DMS114 treated with DMSO at 0.1 percent for 48 hours (cell line): ENCODE results near the gene PPP1R3E.
A peak's percentile ranks its signal among the peaks of the same experiment; 100 is the strongest.

Experiments
- DNase-seq: peaks from one replicate; lab custom pipeline; 2025; ENCODE audit not compliant: unreplicated experiment; lab: John Stamatoyannopoulos, UW

Gene PPP1R3E

DNA sequence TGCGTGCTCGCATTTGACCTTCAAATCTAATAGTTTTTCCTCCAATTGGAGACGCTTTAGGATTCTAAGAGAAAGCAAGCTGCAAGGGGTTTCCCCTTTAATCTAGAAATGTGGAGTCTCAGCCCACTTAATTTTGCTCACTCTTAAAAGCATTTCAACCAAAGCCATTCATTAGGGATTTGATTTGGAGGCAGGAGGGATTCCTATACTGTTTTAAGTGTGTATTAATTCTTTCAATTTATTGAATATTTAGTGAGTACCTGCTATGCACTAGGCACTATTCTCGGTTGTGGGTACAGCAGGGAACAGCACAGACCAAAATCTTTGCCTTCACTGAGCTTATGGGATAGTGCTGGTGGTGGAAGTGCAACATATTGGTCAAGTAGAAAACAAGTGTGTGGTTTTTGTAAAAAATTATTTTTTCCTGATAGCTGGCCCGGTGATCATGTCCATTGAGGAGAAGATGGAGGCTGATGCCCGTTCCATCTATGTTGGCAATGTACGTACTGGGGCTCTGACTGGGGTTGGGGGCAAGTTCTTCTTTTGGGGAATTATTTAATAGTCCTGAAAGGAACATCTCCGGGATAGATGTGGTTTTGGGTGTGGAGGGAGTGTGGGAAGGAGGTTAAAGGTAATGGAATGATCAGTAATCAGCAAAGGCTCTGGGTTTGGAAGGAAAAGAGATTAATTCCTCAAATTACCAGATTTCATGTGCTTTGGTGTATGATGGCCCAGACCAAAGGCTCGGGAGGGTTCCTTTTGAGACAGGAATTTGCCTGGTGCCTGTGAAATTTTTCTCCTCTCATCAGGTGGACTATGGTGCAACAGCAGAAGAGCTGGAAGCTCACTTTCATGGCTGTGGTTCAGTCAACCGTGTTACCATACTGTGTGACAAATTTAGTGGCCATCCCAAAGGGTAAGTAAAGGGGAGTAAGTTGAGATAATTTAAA lies 20.2 kb upstream of the PPP1R3E start:
- no peak for DNase-seq

DNA sequence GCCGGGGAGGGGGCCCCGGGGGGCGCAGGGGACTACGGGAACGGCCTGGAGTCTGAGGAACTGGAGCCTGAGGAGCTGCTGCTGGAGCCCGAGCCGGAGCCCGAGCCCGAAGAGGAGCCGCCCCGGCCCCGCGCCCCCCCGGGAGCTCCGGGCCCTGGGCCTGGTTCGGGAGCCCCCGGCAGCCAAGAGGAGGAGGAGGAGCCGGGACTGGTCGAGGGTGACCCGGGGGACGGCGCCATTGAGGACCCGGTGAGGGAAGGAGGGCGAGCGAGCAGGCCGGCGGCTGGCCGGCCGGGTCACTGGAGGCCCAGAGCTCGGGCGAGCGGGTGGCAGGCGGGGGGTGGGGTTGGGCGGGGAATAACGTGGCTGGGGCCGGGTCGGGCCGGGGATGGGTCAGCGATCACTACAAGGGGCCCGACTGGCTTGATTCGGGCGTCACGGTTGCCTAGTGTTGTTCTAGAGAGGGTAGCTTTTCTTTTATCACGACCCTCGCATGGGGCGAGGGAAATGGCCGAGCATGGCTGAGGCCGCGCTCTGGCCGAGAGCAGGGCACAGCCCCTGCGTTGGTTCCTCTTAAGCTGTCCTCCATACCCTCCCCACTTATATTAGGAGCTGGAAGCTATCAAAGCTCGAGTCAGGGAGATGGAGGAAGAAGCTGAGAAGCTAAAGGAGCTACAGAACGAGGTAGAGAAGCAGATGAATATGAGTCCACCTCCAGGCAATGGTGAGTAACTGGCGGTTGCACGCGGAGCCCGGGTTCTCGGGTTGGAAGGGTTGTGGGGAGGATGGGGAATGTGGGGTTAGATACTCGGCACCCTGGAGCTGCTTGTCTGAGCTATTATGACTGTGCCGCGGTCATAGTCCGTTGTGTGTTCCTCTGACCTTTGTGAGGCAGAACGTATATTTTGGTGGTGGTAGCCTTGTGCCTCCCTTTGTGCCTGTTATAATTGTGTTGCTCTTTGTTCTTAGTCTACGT lies 19.2 kb upstream of the PPP1R3E start:
- DNase-seq = no peak

DNA sequence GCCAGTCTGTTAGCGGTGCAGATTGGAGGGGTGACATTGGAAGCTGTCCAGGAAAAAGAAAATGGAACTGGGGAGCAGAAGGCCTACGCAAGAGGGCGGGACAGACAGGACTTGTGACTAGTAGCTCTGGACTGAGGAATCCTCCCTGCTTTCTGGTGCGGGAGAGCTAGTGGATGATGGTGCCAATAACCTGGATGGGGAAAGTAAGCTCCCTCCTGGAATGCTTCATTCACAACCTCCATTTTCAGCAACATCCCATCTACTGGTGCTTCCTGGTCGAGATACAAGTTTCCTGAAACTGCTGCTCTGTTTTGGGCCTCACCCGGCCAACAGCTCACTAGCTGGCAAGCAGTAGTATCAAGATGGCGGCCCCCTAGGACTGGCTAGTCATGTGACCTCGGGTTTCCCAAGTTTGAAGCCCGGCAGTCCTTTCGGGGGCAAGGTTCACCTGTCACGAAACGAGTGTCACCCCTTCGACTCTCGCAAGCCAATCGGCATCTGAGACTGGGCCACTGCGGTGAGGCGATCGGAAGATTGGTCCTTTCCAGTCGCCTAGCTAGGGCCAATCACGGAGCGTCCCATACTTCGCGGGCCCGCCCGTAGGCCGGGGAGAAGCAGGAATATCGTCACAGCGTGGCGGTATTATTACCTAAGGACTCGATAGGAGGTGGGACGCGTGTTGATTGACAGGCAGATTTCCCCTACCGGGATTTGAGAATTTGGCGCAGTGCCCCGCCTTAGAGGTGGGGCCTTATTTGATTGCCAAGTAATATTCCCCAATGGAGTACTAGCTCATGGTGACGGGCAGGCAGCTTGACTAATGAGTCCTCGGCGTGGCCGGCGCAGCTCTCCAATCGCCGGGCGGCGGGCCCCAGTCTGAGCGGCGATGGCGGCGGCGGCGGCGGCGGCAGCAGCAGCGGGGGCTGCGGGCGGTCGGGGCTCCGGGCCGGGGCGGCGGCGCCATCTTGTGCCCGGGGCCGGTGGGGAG lies 18.2 kb upstream of the PPP1R3E start, which contains the start of gene PABPN1:
PABPN1 (plus strand) TSS at position 874 of the 988 bp plus-strand sequence; CDS start at position 887, 13 bp downstream.
- DNase-seq = peak; percentile 97

DNA sequence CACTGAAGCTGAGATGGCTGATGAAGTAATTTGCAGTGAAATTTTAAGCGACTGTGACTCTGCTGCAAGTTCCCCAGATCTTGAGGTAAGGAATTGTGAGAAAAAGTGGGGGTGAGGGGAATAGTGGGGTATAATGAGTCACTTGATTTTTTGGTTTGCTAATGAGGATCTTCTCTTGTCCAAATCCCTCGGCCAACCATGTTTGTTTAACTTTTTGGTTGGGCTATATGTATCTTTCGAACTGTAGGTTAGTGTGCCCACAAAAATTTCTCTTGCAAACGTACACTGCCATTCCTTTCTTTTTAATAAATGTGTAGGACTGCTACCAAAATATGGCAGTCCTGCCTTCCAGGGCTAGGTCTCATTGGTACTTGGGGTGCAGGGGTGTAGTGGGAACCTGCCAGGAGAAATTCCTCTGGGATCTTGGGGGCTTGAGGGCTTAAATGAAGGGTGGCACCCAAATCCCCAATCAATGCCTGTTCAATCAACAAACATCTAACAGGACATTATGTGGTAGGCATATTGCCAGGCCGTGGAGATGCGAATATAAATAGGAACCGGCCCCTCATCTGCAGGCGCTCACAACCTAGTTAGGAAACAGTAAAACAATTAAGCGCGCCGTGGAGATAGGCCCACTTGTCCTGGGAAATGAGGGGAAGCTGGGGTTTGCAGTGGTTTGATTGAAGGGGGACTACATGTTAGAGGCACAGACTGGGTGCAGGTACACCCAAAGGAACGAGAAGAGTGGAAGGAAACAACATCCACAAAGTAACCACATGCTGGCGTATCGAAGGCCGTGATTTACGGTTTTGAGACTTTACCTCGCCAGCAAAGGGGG lies 17.3 kb upstream of the PPP1R3E start:
- no peak for DNase-seq

DNA sequence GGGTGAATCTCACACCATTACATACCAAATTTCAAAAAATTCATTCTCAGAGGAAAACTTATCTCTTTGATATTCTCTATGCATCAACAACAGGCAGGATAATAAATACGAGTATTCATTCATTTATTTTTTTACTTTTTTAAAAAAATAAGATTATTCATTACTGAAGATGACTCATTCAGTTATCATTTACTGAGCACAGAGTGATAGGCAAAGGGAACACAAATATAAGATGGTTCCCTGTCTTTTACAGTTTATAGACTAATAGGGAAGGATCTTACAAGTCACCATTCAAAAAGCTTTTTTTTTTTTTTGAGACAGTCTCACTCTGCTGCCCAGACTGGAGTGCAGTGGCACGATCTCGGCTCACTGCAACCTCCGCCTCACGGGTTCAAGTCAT lies 13.6 kb upstream of the PPP1R3E start:
- no peak for DNase-seq

DNA sequence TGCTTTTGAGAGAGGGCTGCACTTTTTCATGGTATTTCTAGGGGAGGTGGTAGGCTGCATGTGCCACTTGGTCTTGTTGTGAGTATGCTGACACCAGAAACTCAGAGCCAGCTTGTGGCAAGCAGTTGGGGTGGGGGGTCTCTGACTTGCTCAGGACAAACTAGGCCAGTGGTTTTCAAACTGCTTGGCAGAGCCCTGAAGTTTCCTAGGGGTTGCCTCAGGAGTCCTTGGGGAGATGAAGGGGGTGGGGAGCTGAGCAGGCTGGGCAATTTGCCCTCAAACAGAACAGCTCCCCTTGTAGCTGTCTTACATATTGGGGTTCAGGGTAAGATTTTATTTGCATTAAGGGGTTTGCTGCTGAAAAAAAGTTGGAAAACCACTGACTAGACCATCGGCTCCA lies 7.9 kb upstream of the PPP1R3E start:
- DNase-seq = no peak

DNA sequence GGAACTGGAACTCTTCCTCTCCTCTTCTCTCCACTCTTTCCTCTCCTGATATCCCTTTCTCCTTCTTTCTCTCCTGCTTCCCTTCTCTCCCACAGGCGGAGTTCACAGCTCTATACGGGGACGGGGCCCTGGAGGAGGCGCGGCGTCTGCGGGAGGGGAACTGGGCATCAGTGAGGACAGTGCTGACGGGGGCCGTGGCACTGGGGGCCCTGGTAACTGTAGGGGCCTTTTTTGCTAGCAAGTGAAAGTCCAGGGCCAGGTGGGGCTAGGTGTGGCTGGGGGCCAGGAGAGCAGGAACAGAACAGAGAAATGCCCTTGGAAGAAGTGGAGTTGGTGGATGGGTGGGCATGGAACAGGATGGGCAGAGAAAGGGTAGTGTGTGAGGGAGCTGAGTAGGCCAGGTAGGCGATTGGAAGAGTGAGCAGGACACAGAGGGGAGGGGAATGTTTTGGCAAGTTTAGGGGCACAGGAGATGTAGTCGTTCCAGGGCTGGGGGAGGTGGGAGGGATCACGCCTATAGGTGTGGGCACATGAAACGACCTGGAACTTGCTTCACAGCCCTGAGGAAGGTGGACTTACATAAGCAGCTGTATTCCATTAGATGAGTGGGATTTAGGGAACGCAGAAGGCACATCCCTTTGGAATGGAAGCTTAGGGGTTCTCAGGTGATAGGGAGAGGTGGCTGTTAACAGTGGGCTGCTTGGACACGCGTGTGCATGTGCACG lies 6.2 kb upstream of the PPP1R3E start:
- no peak for DNase-seq

DNA sequence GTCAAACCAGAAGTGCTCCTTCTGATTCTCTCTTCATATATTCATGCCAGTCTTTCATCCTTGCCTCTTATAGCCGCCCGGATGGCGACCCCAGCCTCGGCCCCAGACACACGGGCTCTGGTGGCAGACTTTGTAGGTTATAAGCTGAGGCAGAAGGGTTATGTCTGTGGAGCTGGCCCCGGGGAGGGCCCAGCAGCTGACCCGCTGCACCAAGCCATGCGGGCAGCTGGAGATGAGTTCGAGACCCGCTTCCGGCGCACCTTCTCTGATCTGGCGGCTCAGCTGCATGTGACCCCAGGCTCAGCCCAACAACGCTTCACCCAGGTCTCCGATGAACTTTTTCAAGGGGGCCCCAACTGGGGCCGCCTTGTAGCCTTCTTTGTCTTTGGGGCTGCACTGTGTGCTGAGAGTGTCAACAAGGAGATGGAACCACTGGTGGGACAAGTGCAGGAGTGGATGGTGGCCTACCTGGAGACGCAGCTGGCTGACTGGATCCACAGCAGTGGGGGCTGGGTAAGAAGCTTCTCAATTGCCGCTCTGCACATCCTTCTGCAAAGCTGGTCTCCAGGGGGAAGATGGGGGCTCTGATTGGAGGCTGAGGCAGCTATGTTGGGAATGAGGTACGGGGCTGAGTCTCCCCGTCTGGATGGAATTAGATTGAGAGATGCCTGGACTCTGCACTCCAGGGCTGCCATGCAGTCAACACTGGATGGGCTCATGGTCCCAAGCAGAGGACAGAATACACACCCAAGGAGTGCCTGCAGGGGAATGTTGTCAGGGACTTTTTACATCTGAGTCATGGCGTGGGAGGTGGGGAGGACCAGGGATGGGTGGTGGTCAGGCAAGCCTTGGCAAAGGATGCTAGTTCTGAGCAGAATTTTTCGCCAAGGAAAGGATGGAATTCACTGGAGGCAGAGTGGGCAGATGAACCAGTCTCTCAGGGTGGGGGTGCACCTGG lies 5.3 kb upstream of the PPP1R3E start:
- DNase-seq = no peak

DNA sequence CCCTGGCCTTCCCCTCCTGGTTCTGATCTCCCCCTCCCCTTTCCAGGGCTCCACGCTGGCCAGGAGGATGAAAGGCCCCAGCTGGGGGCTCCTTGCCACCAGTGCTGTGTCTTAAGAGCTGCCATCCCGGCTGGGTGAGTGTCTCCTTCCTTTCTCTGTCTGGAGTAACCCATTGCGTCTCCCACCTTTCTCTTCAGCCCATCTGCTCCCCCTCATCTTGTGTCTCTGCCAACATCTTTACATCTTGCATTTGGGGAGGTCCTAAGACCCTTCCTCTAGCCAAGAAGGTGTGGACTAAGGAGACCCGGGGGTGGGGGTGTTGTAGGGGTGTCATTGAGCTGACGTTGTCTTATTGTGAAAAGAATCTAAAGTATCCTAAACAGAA lies 4.5 kb upstream of the PPP1R3E start:
- no peak for DNase-seq

DNA sequence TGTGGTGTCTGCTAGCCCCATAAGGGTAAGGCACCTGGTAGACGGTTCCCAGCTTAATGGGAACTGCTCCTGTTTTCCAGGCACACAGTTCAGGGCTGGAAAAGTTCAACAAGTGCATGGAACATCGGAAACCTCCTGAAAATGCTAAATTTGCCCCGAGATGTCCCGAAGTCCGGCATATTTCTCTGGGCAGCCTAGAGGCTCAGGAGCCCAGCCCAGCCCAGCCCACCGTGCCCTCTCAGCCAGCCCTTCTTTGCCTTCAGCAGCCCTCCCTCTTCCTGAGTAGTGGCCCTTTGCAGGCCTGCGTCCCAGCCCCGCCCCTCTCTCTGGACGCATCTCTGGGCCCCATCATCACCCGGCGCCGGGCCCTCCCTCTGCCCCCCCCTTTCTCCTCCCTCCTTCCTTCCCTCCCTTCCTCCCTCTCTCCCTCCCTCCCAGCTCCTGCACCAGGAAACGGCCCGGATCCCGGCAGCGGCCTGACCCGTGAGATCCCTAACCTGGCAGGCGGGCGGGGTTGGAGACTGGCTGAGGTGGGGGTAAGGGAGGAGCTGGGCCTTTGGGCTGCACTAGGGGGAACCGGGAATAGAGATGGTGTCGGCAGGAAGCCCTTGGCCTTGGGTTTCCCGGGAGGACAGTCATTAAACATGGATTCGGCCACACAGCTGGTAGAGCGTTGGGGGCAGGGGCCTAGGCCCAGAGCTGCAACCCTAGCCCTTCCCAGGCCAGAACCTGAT lies 3.9 kb upstream of the PPP1R3E start, which contains the start of gene BCL2L2:
BCL2L2 (plus strand) TSS at position 422 of the 734 bp plus-strand sequence. CDS start 935 bp downstream, outside the sequence.
- peak; percentile 79 for DNase-seq

DNA sequence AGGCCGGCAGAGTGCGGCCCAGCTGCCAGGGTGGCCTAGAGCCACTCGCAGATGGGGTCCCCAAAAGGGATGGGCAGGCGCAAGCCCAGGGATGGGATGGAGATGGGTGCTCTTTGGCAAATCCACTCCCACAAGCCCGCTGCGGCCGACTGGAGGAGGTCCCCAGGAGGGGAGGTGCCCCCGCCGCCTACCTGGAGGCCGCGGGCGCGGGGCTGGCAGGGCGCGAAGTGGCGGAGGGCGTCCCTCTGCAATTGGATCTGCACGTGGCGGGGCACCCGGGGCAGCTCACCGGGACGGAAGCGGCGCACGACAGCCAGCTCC lies 730 bp downstream of the PPP1R3E start:
- DNase-seq = no peak

DNA sequence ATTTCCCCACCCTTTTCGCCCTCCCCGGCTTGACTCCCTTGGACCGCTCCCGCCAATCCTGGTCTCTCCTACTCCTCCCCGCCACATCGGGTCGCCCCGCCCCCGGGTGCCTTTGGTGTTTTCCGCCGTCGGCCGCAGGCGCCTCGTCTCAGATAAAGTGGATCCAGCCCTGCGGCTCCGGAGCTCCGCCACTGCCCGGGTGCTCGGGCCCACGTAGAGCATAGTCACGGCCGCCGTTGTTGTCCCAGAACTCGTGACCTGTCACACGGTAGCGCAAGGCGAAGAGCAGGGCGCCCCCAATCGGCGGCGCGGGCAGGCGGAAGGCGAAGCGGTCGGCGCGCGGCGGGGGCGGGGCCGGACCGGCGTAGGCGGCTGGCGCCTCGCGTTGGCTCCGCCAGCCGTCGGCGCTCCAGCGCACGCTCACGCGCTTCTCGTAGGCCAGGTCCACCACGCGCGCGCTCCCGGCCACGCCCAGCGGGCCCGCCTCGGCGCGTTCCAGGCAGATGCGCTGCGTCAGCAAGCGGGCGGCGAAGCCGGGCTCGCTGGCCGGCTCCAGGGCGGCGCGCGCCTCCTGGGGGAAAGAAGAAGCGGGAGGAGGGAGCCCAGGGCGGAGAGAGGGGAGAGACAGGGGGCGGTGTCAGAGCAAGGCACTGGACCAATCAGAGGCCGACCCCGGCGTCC lies 1.2 kb downstream of the PPP1R3E start:
- DNase-seq = peak; percentile 89

DNA sequence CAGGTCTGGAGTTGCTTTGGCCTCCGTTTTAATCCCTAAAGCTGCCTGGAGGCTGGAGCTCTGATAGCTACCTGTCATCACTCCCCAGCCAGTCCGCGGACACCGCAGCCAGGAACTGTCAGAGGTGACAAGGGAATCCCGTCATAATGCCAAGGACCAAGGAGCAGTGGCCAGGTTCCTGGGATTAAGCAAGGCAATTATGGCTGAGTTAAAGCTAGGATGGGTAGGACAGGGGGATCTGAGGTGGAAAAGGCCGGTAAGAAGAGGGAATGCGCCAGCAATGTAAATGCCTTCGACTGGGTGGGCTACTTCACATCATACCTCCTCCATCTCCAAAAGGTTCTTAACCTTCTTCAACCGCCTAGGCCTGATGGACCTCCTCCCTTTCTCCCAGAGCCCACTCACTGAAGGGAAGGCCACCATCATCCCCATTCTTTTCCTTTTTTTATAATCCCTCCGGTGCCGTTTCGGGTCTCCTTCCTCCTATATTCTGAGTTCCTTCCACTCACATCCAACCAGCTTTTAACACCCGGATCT lies 1.9 kb downstream of the PPP1R3E start:
- DNase-seq = no peak

DNA sequence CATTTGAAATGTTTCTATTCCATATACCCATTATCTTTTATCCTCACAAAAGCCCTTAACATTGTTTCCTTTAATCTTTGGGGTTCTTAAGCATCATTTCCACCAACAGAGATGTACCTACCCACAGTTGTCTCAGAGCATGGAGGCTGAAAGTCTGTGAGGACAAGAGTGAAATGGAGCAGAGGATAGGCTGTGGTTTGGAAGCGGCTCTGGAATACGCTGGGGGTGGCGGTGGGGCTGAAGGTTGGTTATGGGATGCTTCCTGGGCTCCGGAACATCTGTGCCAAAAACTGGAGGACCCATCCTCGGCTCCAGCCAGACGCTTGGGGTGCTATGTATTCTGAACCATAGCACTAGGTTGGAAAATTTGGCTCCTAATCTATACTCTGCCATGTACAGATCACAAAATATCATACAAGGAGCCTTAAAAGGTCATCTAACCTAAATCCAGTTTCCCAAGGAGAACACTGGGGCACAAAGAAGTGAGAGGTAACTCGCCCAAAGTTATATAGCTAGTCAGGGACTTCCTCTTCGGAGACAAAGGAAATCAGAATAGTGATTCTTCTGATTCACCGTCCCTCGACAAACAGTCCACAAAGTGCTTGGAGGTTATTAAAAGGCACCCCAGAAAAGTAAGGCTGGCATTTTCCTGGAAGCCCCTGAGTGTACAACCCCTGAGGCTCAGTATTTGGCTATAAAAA lies 2.5 kb downstream of the PPP1R3E start:
- no peak for DNase-seq

DNA sequence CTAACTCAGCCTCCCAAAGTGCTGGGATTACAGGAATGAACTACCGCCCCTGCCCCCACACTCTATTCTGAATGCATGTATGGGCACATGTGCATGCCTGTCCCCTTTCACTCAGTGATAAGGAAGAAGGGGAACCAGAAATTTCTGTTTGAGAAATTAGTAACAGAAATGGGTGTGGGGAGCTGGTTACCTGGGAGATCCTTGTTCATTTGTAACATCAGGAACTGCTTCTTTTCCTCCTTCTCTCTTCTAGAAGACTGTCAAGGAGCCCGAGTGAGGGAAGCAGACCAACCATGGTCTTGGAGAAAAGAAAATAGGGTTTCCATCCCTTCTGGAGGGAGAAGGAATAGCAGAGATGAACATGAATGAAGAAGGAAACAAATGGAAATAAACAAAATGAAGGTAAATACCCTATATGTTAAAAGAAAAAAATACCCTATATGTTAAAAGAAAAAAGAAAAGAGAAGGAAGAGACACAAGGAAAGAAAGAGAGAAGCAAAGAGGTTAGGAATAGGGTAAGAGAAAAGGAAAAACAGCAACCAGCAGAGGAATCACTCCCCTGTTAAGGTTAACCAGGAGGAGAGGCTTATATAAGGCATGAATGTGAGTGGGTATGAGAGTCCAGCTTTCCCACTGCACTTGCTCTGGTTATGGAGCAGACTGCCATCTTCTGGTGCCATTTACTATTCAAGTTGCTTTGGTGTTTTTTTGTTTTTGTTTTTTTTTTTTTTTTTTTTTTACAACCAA lies 3.3 kb downstream of the PPP1R3E start:
- peak; percentile 12 for DNase-seq
